Measurements from ENCODE around the gene MRAP2. TPM values are rescaled to one million over a fixed set of nuclear protein-coding genes. Genes with fewer than 3 reads are reported as not detected.

The MRAP2 gene
- total RNA-seq, 1 donor from 2014 or later, result 0.26 TPM

DNA sequence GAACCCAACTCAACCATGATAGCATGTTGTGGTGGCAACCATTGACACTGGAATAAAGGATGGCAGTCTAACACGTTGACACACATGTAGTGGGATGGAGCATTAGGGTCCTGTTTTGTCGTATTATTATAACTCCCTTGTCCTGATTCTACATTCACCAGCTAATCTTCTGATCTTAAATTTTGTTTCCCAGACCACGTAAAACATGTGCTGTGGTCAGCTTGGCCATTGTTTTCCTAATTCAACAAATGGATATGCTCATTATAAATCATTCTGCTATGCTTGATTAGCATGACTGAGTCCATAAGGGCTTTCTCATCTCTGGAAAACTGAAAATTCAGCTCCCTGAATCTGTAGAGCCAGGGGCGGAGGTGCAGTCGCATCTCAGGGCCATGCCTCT, 15.0 kb downstream of the MRAP2 start:
- no peak for DNase-seq (ENCODE audit: low read depth)
- Histone ChIP-seq H3K4me3 (ENCODE audit: low read depth, low read length) (no peak overlapping the region), H3K36me3 (ENCODE audit: control insufficient read depth, insufficient read depth, low read length) (no peaks in the 10 kb centered on the region), H3K27me3 (ENCODE audit: control insufficient read depth, insufficient read depth, low read length) (no peaks in the 10 kb centered on the region)
- no peak for FAIRE-seq
- TF ChIP-seq, protein P1, sequence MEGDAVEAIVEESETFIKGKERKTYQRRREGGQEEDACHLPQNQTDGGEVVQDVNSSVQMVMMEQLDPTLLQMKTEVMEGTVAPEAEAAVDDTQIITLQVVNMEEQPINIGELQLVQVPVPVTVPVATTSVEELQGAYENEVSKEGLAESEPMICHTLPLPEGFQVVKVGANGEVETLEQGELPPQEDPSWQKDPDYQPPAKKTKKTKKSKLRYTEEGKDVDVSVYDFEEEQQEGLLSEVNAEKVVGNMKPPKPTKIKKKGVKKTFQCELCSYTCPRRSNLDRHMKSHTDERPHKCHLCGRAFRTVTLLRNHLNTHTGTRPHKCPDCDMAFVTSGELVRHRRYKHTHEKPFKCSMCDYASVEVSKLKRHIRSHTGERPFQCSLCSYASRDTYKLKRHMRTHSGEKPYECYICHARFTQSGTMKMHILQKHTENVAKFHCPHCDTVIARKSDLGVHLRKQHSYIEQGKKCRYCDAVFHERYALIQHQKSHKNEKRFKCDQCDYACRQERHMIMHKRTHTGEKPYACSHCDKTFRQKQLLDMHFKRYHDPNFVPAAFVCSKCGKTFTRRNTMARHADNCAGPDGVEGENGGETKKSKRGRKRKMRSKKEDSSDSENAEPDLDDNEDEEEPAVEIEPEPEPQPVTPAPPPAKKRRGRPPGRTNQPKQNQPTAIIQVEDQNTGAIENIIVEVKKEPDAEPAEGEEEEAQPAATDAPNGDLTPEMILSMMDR (IDR thresholded peaks at IDR 0.05; ENCODE audit: insufficient read depth, low read length, severe bottlenecking), result no peak

DNA sequence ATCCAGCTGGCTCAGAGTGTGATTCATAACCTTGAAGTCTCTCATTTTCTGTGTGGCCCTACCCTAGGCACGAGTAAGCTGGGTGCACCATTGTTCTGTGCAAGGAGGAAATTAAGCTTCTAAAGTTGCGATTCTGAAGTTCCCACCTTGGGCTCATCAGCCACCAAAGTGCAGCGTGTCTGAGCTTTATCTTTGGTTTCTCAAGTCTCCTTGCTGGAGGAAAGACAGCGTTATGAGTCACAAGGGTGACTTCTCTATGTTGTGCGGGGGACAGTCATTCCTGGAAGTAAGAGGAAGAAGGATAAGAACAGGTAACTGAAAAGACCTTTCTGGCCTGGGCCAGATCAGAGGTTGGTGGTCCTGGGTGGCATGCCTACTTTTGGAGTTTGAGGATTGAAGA, 16.8 kb downstream of the MRAP2 start:
- no peaks in the 10 kb centered on the region for H3K27me3 ChIP-seq (ENCODE audit: control insufficient read depth, insufficient read depth, low read length)
- H3K4me3 ChIP-seq (ENCODE audit: low read depth, low read length), result no peak overlapping the region
- DNase-seq (ENCODE audit: low read depth), result peak; percentile 27
- H3K36me3 ChIP-seq (ENCODE audit: control insufficient read depth, insufficient read depth, low read length), result no peaks in the 10 kb centered on the region
- TF ChIP-seq, protein P1 (IDR thresholded peaks at IDR 0.05; ENCODE audit: insufficient read depth, low read length, severe bottlenecking), result no peak
- no peak for FAIRE-seq

DNA sequence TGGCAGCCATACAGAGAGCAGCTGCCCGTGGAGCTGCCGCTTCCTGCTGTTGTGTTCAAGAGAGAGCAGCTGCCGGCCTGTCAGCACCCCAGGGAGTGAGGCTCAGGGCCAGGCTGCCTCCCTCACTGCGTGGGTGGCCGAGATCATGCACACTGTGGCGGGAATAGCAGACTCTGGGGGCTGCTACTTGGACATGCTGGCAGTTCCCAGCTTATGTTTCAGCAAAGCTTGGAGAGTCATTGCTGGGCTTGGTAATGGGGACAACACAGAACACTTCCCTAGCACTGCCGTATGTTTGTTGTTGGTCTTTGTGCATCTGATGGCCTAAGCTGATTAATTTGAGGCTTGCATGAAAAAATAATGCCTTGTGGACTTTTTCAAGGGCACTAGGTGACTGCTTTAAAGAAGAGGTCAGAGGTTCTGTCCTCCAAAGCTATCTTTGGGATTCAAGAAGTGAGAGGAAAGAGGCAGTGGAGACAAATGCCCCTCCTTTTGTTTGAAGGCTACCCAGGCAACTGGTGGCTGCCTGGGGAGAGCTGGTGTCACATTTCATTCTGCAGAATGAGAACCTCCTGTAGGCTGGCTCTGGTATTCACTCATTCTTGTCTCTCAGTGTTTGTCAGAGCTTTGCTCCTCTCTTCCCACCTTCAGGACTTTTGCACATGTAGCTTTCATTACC, 18.8 kb downstream of the MRAP2 start:
- FAIRE-seq (no peak), DNase-seq (ENCODE audit: low read depth) (peak; percentile 23)
- Histone ChIP-seq H3K36me3 (ENCODE audit: control insufficient read depth, insufficient read depth, low read length) (no peaks in the 10 kb centered on the region), H3K27me3 (ENCODE audit: control insufficient read depth, insufficient read depth, low read length) (no peaks in the 10 kb centered on the region), H3K4me3 (ENCODE audit: low read depth, low read length) (no peak overlapping the region)
- TF ChIP-seq, protein P1 (IDR thresholded peaks at IDR 0.05; ENCODE audit: insufficient read depth, low read length, severe bottlenecking), result no peak

DNA sequence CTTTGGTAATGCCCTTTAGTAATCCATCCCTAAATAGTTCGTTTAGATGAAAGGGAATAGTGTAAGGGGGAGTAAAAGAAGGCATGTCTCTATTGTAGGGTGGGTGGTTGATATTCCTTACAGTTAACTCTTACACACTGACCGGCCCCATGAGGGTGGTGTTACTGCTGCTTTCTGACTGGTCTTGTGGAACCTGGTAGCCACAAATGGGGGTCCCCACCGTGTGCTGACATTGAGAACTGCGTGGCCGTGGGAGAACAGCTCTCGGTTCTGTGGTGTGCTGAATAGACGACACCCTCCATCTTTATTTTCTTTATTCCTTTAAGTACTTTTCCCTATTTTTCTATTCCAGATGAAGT, 19.3 kb downstream of the MRAP2 start:
- H3K4me3 ChIP-seq (ENCODE audit: low read depth, low read length), result no peak overlapping the region
- no peaks in the 10 kb centered on the region for H3K27me3 ChIP-seq (ENCODE audit: control insufficient read depth, insufficient read depth, low read length)
- DNase-seq (ENCODE audit: low read depth), result no peak
- TF ChIP-seq, protein P1 (IDR thresholded peaks at IDR 0.05; ENCODE audit: insufficient read depth, low read length, severe bottlenecking), result no peak
- no peaks in the 10 kb centered on the region for H3K36me3 ChIP-seq (ENCODE audit: control insufficient read depth, insufficient read depth, low read length)
- FAIRE-seq, result no peak

DNA sequence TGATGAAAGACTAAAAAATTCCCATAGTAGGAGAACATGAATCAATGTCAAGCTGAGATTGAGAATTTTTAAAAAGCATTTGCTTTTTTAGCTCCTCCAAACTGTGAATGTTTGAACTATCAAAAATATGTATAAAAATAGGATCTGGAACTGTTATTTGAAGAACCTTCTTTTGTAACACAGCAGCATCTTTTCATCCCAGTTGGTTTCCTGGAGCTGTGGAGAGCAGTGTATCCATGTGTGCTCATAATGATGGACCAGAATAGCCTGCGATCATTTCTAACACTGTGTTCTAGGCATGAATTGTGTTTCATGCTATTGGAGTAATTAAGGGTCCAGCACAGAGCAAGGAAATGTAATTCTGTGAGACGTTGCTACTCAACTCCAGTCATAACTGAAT, 22.1 kb downstream of the MRAP2 start:
- Histone ChIP-seq H3K4me3 (ENCODE audit: low read depth, low read length) (no peak overlapping the region), H3K36me3 (ENCODE audit: control insufficient read depth, insufficient read depth, low read length) (no peaks in the 10 kb centered on the region), H3K27me3 (ENCODE audit: control insufficient read depth, insufficient read depth, low read length) (no peaks in the 10 kb centered on the region)
- FAIRE-seq (no peak), DNase-seq (ENCODE audit: low read depth) (no peak)
- TF ChIP-seq, protein P1 (IDR thresholded peaks at IDR 0.05; ENCODE audit: insufficient read depth, low read length, severe bottlenecking), result no peak

DNA sequence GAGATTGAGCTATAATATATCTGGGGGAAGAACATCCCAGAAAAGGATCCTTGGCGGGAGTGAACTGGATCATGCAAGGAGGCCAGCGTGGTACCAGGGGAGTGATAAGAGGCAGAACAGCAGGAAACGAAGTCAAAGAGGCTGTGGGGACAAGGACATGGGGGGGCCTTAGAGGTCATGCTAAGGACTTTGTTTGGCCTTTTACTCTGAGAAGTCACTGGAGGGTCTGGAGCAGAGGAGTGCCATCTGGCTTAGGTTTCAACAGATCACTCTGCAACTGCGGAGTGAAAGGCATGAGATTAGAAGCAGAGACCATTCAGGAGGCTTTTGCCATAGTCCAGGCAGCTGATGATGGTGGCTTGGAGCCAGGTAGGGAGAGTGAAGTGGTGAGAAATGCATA, 24.3 kb downstream of the MRAP2 start:
- TF ChIP-seq, protein P1 (IDR thresholded peaks at IDR 0.05; ENCODE audit: insufficient read depth, low read length, severe bottlenecking), result no peak
- Histone ChIP-seq H3K27me3 (ENCODE audit: control insufficient read depth, insufficient read depth, low read length) (no peaks in the 10 kb centered on the region), H3K36me3 (ENCODE audit: control insufficient read depth, insufficient read depth, low read length) (no peaks in the 10 kb centered on the region), H3K4me3 (ENCODE audit: low read depth, low read length) (no peak overlapping the region)
- no peak for FAIRE-seq
- no peak for DNase-seq (ENCODE audit: low read depth)
